Activated T-cell treated with anti-CD3 and anti-CD28 coated beads, Interleukin-2, amount 50 U/mL, for 4 hours (primary cell): ENCODE measurements around the gene PNPLA6. TPM values are rescaled to one million over a fixed set of nuclear protein-coding genes. Genes with fewer than 3 reads are reported as not detected.

Experiments
- ATAC-seq, 2 donors: fragments of 200-7000 bp; cut with Tn5 transposase; one replicate each; pipeline ENCODE4 v1.10.0; 2021
- DNase-seq: peaks from one replicate; pipeline ENCODE4 v3.0.0-alpha.2; 2020
- H3K27me3 Mint-ChIP-seq: one replicate; pipeline ENCODE4 v1.8.0; 2021; ENCODE audit warnings: low read depth, mixed read lengths
- H3K36me3 Mint-ChIP-seq: one replicate; pipeline ENCODE4 v1.8.0; 2022; ENCODE audit warnings: mixed read lengths; ENCODE audit not compliant: insufficient read depth
- H3K4me1 Mint-ChIP-seq: one replicate; pipeline ENCODE4 v1.8.0; 2021; ENCODE audit warnings: low read depth, mixed read lengths
- H3K4me3 Mint-ChIP-seq: one replicate; pipeline ENCODE4 v1.8.0; 2021; ENCODE audit warnings: mild to moderate bottlenecking, moderate library complexity, mixed read lengths
- H3K9me3 Mint-ChIP-seq: one replicate; pipeline ENCODE4 v1.8.0; 2021; ENCODE audit warnings: mixed read lengths
- total RNA-seq, 3 donors: library from RNA; stranded (reverse); gene quantifications; one replicate each; pipeline ENCODE4 v1.2.1, GENCODE V29; 2021

Gene PNPLA6
- total RNA-seq, 3 donors from 2014 or later = 106 to 121 (median 107) TPM

GRCh38 chr19:7522072-7522922 is 13.2 kb upstream of the PNPLA6 start, which contains the start of gene MCOLN1:
TSS of gene MCOLN1 (plus strand) at chr19:7522624. CDS start at chr19:7522751, 127 bp downstream.
- no peaks in the 10 kb centered on the region for H3K36me3 Mint-ChIP-seq
- H3K27me3 Mint-ChIP-seq = no peaks in the 10 kb centered on the region
- peak; percentile 94 for ATAC-seq
- DNase-seq = peak; percentile 100
- no peaks in the 10 kb centered on the region for H3K9me3 Mint-ChIP-seq
- H3K4me1 Mint-ChIP-seq = peaks cover 16% of the 10 kb centered on the region
- peak within 1 kb of the TSS; percentile 77 for H3K4me3 Mint-ChIP-seq

DNA sequence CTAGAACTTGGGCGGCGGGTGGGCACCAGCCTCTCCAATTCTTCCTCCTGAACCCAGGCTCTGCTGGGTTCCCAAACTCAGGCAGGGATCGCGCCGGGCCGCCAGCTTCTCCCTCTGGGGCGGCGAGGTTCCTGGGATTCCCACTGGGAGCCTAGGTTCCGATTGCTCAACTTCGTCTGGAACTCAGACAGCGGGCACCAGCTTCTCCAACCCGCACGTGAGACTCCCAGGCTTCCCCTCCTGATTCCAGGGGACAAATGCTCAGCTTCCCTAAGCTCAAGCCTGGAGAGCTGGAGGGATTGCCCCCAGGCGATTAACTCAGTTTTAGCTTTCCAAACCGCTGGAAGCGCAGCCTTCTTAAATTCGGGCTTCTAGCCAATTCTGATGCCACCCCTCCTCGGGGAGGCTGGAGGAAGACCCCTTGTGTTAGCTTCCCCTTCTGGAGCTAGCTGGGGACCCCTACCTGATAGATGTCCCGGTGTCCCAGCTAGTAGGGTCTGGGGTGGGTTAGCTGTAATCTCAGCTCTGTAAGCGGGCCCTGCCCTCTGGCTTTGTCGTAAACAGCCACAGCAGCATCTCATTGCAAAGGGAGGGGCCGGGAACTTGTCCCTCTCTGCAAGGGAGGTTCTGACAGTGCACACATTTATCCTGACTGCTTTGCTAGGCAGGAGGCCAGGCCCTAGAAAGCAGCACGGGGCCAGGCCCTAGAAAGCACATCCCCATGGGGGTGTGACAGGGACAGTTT is 12.4 kb upstream of the PNPLA6 start:
- peaks cover 14% of the 10 kb centered on the region for H3K4me1 Mint-ChIP-seq
- ATAC-seq (no peak), DNase-seq (no peak)
- H3K9me3 Mint-ChIP-seq = no peaks in the 10 kb centered on the region
- H3K4me3 Mint-ChIP-seq = peak overlapping the region; percentile 75
- H3K36me3 Mint-ChIP-seq = no peaks in the 10 kb centered on the region
- H3K27me3 Mint-ChIP-seq = no peaks in the 10 kb centered on the region

DNA sequence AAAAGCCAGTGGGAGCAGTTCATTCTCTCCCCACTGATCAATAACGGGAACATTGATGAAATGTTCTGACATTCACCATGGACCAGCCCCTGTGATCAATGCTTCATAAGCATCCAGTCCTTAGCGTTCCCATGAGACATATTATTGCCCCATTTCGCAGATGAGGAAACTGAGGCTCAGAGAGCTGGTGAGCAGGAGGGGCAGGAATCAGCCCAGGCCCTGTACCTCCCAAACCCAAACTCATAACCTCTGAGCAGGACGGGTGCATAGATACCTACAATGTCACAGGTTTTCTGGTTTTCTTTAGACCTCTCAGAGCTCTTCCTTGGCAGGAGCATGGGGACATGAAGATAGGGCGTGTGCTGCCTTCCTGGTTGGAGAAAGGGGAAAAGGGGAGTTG is 11.0 kb upstream of the PNPLA6 start:
- Mint-ChIP-seq H3K4me1 (peaks cover 14% of the 10 kb centered on the region), H3K36me3 (no peaks in the 10 kb centered on the region), H3K9me3 (no peaks in the 10 kb centered on the region), H3K4me3 (no peak overlapping the region), H3K27me3 (no peaks in the 10 kb centered on the region)
- DNase-seq (no peak), ATAC-seq (no peak)

- H3K4me3 Mint-ChIP-seq = no peak overlapping the region
- no peak for DNase-seq
- no peak for ATAC-seq
- peaks cover 14% of the 10 kb centered on the region for H3K4me1 Mint-ChIP-seq
- no peaks in the 10 kb centered on the region for H3K27me3 Mint-ChIP-seq
- no peaks in the 10 kb centered on the region for H3K36me3 Mint-ChIP-seq
- H3K9me3 Mint-ChIP-seq = no peaks in the 10 kb centered on the region
Measured at GRCh38 chr19:7524992-7525739, 10.4 kb upstream of the PNPLA6 start.

- Mint-ChIP-seq H3K9me3 (no peaks in the 10 kb centered on the region), H3K4me1 (peaks cover 14% of the 10 kb centered on the region), H3K4me3 (no peak overlapping the region), H3K36me3 (no peaks in the 10 kb centered on the region), H3K27me3 (no peaks in the 10 kb centered on the region)
- ATAC-seq = no peak
- no peak for DNase-seq
Measured at GRCh38 chr19:7526059-7526929, 9.2 kb upstream of the PNPLA6 start.

DNA sequence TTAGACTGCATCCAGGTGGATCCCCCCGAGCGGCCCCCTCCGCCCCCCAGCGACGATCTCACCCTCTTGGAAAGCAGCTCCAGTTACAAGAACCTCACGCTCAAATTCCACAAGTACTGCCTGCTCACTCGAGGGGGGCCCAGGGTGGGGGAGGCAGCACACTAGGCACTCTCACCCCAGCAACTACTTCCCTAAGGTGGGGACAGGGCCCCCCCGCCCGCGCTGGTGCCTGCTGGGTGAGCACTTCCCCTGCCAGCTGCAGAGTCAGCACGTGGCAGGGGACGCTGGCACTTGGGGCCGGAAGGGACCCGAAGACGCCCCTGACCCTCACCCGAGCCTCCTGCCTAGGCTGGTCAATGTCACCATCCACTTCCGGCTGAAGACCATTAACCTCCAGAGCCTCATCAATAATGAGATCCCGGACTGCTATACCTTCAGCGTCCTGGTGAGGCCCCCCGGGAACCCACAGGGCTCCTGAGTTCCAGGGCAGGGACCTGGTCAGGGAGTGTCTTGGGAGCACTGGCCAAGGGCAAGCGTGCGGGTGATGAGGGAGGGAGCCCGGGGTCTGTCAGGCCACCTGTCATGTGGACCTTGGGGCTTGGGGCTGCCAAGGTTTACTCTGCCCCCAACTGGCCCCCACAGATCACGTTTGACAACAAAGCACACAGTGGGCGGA is 7.9 kb upstream of the PNPLA6 start:
- Mint-ChIP-seq H3K4me1 (peaks cover 6% of the 10 kb centered on the region), H3K27me3 (no peaks in the 10 kb centered on the region), H3K36me3 (no peaks in the 10 kb centered on the region), H3K4me3 (no peak overlapping the region), H3K9me3 (no peaks in the 10 kb centered on the region)
- ATAC-seq (no peak), DNase-seq (no peak)

GRCh38 chr19:7528192-7528519 is 7.4 kb upstream of the PNPLA6 start:
- no peaks in the 10 kb centered on the region for H3K27me3 Mint-ChIP-seq
- H3K4me3 Mint-ChIP-seq = no peak overlapping the region
- H3K36me3 Mint-ChIP-seq = no peaks in the 10 kb centered on the region
- H3K4me1 Mint-ChIP-seq = peaks cover 6% of the 10 kb centered on the region
- no peak for ATAC-seq
- H3K9me3 Mint-ChIP-seq = no peaks in the 10 kb centered on the region
- no peak for DNase-seq

GRCh38 chr19:7528522-7529245 is 6.8 kb upstream of the PNPLA6 start:
- Mint-ChIP-seq H3K36me3 (no peaks in the 10 kb centered on the region), H3K4me3 (no peak overlapping the region), H3K27me3 (no peaks in the 10 kb centered on the region), H3K9me3 (no peaks in the 10 kb centered on the region), H3K4me1 (peaks cover 3% of the 10 kb centered on the region)
- no peak for ATAC-seq
- DNase-seq = no peak

DNA sequence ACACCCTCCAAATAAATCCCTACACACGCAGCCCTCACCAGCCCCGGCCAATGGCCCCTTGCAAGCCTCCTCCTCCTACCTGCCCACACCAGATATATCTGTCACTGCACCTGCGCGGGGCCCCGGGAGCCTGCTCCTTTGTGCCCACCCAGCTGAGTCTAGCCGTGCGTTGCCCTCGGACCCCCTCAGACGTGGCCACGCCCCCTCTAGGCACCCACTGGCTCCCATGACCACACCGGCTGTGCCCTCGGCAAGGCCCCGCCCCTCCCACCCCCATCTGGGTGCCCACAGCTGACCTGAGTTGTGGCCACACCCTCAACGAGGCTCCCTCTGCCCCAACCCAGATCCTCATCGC is 6.3 kb upstream of the PNPLA6 start:
- Mint-ChIP-seq H3K9me3 (no peaks in the 10 kb centered on the region), H3K27me3 (no peaks in the 10 kb centered on the region), H3K4me3 (no peak overlapping the region), H3K4me1 (peaks cover 5% of the 10 kb centered on the region), H3K36me3 (no peaks in the 10 kb centered on the region)
- ATAC-seq (no peak), DNase-seq (no peak)

GRCh38 chr19:7529610-7530490 is 5.7 kb upstream of the PNPLA6 start:
- no peaks in the 10 kb centered on the region for H3K27me3 Mint-ChIP-seq
- H3K4me1 Mint-ChIP-seq = peaks cover 5% of the 10 kb centered on the region
- ATAC-seq (no peak), DNase-seq (no peak)
- H3K9me3 Mint-ChIP-seq = no peaks in the 10 kb centered on the region
- H3K4me3 Mint-ChIP-seq = no peak overlapping the region
- H3K36me3 Mint-ChIP-seq = no peaks in the 10 kb centered on the region

- peaks cover 15% of the 10 kb centered on the region for H3K4me1 Mint-ChIP-seq
- ATAC-seq = no peak
Measured at GRCh38 chr19:7533281-7533885, 2.1 kb upstream of the PNPLA6 start.

DNA sequence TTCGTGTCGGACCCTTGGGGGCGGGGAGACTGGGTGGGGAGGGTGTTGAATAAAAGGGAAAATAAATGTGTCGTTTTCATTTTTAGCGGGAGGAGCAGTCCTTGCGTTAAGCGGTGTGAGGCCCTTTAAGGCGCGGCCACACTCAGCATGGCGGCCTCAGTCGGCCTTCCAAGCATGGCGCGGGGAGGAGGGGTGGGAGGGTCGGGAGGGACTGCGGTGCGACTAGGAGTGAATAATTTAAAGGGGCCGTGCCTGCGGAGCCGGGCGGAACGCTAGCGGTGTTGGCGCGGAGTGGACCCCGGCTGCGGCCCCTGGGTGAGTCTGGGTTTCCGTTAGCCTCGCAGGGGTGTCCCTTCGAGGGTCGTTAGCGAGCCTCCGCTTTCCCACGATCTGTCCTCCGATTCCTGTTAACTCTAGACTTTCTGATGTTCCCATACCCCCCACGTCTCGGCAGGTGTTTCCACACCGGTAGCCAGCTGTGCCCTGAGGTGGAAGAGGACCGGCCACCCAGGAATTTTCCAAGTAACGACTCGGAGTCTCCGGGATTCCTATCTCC is 1.5 kb upstream of the PNPLA6 start:
- DNase-seq (peak; percentile 77), ATAC-seq (peak; percentile 61 to 68)
- Mint-ChIP-seq H3K36me3 (no peaks in the 10 kb centered on the region), H3K4me3 (peak overlapping the region; percentile 92), H3K27me3 (no peaks in the 10 kb centered on the region), H3K4me1 (peaks cover 15% of the 10 kb centered on the region), H3K9me3 (no peaks in the 10 kb centered on the region)

More at GRCh38 chr19:7533281-7533885, 2.1 kb upstream of the PNPLA6 start:
- Mint-ChIP-seq H3K36me3 (no peaks in the 10 kb centered on the region), H3K27me3 (no peaks in the 10 kb centered on the region), H3K4me3 (peak overlapping the region; percentile 92), H3K9me3 (no peaks in the 10 kb centered on the region)
- no peak for DNase-seq
